Type B pancreatic cell (in vitro differentiated cells): Measurements from ENCODE around the gene CHAC1. TPM values are rescaled to one million over a fixed set of nuclear protein-coding genes. Genes with fewer than 3 reads are reported as not detected.

Experiments used
- DNase-seq: peaks from one replicate; pipeline ENCODE4 v3.0.0; 2021; ENCODE audit warnings: mixed read lengths; ENCODE audit not compliant: unreplicated experiment; ENCODE audit errors: extremely low spot score
- H3K27ac Mint-ChIP-seq: 2 replicates; pipeline ENCODE4 v1.8.0; 2021; ENCODE audit warnings: mild to moderate bottlenecking, mixed read lengths
- H3K27me3 Mint-ChIP-seq: 2 replicates; pipeline ENCODE4 v1.8.0; 2021; ENCODE audit warnings: mixed read lengths
- H3K36me3 Mint-ChIP-seq: 2 replicates; pipeline ENCODE4 v1.8.0; 2021; ENCODE audit warnings: mixed read lengths
- H3K4me1 Mint-ChIP-seq: one replicate; pipeline ENCODE4 v1.8.0; 2021; ENCODE audit warnings: mixed read lengths; ENCODE audit not compliant: unreplicated experiment
- H3K4me3 Mint-ChIP-seq: 2 replicates; pipeline ENCODE4 v1.8.0; 2021; ENCODE audit warnings: mild to moderate bottlenecking, mixed read lengths
- H3K9me3 Mint-ChIP-seq: 2 replicates; pipeline ENCODE4 v1.8.0; 2021; ENCODE audit warnings: mixed read lengths
- total RNA-seq: library from RNA; stranded (reverse); gene quantifications from 2 replicates; pipeline ENCODE4 v1.2.1, GENCODE V29; 2021; ENCODE audit warnings: low replicate concordance
- TF ChIP-seq, protein P1 (sequence below): fragments of 200-600 bp; sonication (generic); conservative IDR thresholded peaks from 2 replicates; pipeline ENCODE4 v1.5.0; 2021; ENCODE audit warnings: antibody characterized with exemption, mild to moderate bottlenecking

The CHAC1 gene
- total RNA-seq, 1 donor from 2014 or later, result 7.8 TPM

DNA sequence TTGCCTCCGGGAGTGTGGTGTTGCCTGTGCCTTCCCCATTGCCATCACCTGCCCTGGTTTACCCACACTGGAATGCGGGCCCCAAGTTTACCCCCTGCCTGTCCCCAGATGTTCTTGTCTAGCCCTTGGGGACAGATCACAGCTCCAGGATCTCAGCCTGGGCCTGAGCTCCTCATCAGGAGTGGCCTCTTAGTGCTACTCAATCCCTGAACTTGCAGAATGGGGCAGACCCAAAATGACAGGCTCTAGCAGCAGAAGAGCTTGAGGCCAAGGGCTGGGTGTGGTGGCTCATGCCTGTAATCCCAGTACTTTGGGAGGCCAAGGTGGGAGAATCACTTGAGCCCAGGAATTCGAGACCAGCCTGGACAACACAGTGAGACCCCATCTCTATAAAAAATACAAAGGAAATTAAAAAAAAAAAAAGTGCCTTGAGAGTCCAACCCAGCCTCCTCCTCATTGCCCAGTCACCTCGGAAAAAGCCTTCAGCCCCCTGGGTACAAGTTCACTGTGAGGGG lies 3.8 kb downstream of the CHAC1 start:
- H3K27ac Mint-ChIP-seq, result no peak overlapping the region
- peaks cover 28% of the 10 kb centered on the region for H3K4me1 Mint-ChIP-seq
- H3K36me3 Mint-ChIP-seq, result no peaks in the 10 kb centered on the region
- H3K27me3 Mint-ChIP-seq, result peaks cover 7% of the 10 kb centered on the region
- no peak for DNase-seq
- no peak overlapping the region for H3K4me3 Mint-ChIP-seq
- H3K9me3 Mint-ChIP-seq, result no peaks in the 10 kb centered on the region
- TF ChIP-seq, protein P1, sequence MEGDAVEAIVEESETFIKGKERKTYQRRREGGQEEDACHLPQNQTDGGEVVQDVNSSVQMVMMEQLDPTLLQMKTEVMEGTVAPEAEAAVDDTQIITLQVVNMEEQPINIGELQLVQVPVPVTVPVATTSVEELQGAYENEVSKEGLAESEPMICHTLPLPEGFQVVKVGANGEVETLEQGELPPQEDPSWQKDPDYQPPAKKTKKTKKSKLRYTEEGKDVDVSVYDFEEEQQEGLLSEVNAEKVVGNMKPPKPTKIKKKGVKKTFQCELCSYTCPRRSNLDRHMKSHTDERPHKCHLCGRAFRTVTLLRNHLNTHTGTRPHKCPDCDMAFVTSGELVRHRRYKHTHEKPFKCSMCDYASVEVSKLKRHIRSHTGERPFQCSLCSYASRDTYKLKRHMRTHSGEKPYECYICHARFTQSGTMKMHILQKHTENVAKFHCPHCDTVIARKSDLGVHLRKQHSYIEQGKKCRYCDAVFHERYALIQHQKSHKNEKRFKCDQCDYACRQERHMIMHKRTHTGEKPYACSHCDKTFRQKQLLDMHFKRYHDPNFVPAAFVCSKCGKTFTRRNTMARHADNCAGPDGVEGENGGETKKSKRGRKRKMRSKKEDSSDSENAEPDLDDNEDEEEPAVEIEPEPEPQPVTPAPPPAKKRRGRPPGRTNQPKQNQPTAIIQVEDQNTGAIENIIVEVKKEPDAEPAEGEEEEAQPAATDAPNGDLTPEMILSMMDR, result no peak

DNA sequence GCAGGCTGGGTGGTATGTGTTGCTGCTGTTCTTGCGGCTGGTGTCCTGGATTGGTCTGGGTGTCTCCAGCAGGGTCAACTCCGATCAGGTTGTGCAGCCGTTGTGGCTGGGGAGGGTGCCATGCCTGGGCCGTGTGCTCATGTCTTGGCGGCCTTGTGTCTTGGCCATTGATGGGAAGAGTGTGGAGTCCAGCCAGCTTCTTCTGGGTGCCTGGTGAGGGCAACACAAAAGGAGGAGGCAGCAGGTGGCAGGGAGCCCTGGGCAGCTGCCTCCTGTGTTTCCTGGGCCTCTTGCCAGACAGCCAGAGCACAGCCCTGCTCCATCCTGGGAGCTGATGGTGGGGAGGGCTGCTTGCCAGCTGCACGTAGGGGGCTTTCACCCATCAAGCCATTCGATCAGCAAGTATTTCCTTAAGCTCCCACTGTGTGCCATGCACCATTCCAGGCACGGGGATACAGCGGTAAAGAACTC lies 4.3 kb downstream of the CHAC1 start:
- Mint-ChIP-seq H3K4me1 (peaks cover 28% of the 10 kb centered on the region), H3K9me3 (no peaks in the 10 kb centered on the region), H3K36me3 (no peaks in the 10 kb centered on the region), H3K27me3 (peaks cover 7% of the 10 kb centered on the region), H3K27ac (no peak overlapping the region), H3K4me3 (no peak overlapping the region)
- no peak for DNase-seq
- TF ChIP-seq, protein P1, result no peak

DNA sequence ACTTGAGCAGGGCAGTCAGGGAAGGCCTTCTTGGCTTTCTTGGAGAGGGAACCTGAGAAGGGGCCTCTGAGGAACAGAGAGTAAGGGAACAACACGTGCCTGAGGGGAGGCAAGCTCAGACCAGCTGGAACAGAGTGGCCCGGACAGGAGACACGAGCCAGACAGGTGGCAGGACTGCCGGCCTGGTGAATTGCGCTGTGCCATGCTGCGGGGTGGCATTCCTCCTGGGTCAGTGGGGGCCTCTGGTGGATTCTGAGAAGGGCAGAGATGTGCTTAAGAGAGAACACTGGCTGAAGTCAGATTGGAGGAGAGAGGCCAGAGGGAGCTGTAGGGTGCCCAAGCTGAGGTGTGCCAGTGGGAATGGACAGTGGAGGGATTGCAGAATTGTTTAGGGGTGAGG lies 4.9 kb downstream of the CHAC1 start:
- TF ChIP-seq, protein P1, result no peak
- no peak for DNase-seq
- Mint-ChIP-seq H3K27me3 (peaks cover 7% of the 10 kb centered on the region), H3K9me3 (no peaks in the 10 kb centered on the region), H3K4me1 (peaks cover 28% of the 10 kb centered on the region), H3K36me3 (no peaks in the 10 kb centered on the region), H3K27ac (no peak overlapping the region), H3K4me3 (no peak overlapping the region)

DNA sequence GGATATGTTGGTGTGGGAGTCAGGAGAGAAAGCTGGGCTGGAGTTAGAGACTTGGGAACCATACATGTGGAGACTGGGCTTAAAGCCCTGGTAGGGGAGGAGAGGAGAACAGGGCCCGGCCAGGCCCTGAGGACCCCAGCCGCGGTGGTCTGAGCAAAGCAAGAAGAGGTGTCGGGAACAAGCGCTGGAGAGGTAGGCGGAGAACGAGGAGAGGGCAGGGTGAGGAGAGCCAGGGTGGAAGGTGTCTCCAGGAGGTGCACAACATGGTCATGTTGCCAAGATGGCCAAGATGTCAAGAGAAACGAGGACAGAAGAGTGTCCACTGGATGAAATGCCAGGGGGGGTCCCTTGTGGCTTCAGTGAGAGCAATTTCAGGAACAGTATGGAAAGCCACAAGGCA lies 5.5 kb downstream of the CHAC1 start:
- Mint-ChIP-seq H3K27ac (no peak overlapping the region), H3K4me3 (no peak overlapping the region), H3K36me3 (no peaks in the 10 kb centered on the region), H3K27me3 (peaks cover 7% of the 10 kb centered on the region), H3K9me3 (no peaks in the 10 kb centered on the region), H3K4me1 (peaks cover 28% of the 10 kb centered on the region)
- no peak for DNase-seq
- TF ChIP-seq, protein P1, result no peak

DNA sequence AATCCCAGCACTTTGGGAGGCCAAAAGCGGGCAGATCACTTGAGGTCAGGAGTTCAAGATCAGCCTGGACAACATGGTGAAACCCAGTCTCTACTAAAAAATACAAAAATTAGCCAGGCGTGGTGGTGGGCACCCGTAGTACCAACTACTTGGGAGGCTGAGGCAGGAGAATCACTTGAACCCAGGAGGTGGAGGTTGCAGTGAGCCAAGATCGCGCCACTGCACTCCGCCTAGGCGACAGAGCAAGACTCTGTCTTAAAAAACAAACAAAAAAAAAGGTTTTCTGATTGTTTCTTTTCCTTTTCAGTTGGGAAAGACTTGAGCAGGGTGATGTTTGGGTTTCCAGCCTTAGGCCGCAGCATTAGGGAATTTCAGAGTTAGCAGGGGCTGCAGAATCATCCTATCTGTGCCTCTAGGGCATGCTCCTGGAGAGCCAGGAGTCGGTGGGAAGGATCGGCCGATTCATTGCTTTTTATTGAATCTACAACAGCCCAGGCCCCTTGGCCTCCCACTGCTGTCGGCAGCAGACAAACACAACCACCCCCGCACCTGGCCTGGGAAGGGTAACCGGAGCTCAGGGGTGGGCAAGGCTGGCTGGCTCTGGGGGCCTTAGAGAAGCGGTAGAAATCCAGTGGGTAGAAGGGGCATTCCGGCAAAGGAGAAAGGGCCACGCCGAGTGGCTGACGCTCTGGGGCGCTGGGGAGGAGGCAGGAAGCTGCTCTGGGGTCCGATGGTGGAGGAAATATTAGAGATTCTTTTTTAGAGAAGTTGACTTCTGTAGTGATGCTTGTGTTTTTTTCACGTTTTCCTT lies 6.3 kb downstream of the CHAC1 start:
- Mint-ChIP-seq H3K27ac (peak overlapping the region; percentile 36), H3K4me1 (peaks cover 22% of the 10 kb centered on the region), H3K36me3 (no peaks in the 10 kb centered on the region), H3K4me3 (peak overlapping the region; percentile 57), H3K27me3 (no peaks in the 10 kb centered on the region), H3K9me3 (no peaks in the 10 kb centered on the region)
- DNase-seq, result no peak
- TF ChIP-seq, protein P1, result no peak
